ENCODE results near the gene OSBP2.

OSBP2 gene

DNA sequence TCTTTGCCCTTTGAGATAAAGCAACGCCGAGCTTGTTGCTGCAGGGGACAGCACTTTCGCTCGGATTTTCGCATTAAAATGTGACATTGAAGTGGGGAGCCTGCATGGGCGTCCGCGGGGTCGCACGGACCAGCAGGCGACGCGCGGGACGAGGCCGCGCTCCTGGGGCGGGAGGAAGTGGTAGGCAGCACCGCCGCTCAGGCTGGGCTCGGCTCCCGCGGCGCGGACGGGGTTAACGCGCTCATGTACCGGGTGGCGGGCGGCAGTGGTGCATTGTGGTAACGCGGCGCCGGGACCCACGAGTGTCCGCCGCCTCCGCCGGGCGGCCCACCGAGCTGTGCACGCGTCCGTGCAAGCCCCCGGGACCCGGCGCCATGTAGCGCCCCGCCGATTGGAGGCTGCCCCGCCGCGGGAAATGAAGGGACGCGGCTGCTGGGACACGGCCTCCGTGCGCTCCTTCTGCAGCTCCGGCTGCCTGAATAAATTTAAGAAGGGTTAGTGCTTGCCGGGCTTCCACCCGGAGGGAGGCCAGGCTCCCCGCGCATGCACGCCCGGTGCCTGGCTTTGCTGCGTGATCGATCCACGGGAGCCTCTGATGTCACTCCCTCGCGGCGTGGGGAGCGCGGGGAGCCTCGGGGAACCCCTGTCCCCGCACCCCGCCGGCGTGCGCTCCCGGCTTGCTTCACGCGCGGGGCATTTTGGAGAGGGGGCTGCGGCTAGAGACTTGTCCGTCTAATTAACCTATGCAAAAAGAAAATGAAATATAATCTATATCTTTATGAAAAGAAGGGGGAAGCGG is 127.7 kb downstream of the OSBP2 start:
- DNase-seq: no peak

- no peak for DNase-seq
Observed at GRCh38 chr22:30823015-30823370, 128.3 kb downstream of the OSBP2 start.

DNA sequence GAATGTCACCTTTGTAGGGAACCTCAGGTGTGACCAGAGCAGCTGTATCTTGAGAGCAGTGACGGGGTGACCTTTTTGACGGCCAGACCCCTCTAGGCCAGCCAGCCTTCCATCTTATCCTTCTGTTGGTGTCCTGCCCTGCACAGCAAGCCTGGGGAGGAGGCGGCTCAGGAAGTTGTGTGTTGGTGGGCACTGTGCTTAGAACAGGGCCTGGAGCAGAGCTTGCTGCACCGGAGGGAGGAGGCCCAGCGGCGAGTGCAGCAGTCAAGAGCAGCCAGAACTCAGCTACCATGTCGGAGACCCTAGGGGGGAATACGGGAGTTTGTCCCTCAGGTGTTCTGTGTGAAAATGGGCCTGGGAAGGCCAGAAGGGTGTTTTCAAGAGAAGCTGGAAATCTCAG is 129.4 kb downstream of the OSBP2 start:
- no peak for DNase-seq

DNA sequence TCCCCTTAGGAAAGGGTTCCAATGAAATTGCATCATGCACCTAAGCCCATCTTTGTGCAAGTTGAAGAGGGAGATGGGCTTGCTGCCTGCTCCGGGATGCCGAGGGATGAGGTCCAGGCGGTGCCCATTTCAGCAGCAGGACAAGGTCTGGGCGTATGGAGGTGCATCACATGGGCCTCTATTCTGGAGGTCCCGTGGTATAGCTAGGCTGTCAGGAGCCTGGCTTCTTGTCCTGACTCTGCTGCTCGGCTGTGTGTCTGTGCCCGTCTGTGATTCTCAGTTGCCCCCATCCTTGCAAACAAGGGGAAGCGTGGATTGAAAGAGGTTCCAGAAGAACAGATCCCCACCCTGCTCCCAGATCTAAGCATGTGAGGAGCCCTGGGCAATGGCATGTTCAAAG is 130.0 kb downstream of the OSBP2 start:
- DNase-seq: no peak

GRCh38 chr22:30825711-30826505 is 131.2 kb downstream of the OSBP2 start:
- no peak for DNase-seq

- DNase-seq: no peak
Observed at GRCh38 chr22:30826670-30827355, 132.1 kb downstream of the OSBP2 start.

DNA sequence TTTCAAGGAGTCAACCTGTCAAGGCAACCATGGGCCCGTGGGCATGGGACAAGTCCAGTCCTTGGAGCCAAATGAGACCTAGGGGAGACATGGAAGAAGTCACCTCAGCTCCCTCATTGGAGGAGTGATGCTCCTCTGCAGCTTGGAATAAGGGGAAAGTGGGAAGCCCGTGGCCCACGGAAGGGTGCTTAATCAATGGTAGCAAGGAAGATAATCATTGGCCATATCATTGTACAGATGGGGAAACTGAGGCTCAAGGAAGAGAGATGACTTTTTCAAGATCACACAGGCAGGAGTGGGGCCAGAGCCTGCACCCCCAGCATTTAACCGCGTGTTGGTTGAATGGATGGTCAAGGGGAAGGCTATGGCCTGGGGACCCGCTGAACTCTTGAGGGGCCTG is 133.0 kb downstream of the OSBP2 start:
- no peak for DNase-seq

- DNase-seq: no peak
Observed at GRCh38 chr22:30828187-30829155, 133.8 kb downstream of the OSBP2 start.

- DNase-seq: no peak
Observed at GRCh38 chr22:30829901-30830550, 135.4 kb downstream of the OSBP2 start.

GRCh38 chr22:30830907-30831306 is 136.2 kb downstream of the OSBP2 start:
- DNase-seq: no peak

- DNase-seq: no peak
Observed at GRCh38 chr22:30832407-30832987, 137.8 kb downstream of the OSBP2 start.

GRCh38 chr22:30833322-30833721 is 138.6 kb downstream of the OSBP2 start:
- DNase-seq: no peak

DNA sequence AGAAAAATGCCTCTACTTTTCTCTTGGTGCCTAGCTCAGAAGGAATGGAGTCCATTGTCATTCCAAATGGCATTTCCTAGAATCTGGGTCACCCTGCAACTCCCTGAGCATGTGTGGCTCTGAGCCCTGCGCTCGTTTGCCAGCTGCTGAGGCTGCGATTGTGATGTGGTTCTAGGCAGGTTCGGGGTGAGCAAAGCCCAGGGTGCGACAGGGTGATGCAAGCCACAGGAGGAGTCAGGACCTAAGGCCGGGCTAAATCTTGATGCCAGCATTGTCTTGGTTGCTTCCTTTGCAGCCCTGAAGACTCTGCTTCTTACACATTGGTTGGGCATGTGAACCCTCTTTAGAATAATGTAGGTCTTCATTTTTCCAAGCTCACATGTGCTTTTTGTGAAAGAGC is 142.9 kb downstream of the OSBP2 start:
- DNase-seq: no peak

- no peak for DNase-seq
Observed at GRCh38 chr22:30838111-30838510, 143.4 kb downstream of the OSBP2 start.

DNA sequence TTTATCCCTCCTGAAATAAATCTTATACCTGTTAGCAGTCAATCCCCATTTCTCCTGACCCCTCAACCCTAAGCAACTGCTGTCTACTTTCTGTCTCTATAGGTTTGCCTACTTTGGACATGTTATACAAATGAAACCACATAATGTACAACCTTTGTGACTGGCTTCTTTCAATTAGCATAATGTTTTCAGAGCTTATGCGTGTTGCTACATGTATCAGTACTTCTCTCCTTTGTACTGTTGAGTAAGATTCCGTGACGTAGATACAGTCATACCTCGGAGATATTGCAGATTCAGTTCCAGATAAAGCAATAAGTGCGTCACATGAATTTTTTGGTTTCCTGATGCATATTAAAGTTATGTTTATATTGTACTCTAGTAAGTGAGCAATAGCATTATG is 146.6 kb downstream of the OSBP2 start:
- no peak for DNase-seq

DNA sequence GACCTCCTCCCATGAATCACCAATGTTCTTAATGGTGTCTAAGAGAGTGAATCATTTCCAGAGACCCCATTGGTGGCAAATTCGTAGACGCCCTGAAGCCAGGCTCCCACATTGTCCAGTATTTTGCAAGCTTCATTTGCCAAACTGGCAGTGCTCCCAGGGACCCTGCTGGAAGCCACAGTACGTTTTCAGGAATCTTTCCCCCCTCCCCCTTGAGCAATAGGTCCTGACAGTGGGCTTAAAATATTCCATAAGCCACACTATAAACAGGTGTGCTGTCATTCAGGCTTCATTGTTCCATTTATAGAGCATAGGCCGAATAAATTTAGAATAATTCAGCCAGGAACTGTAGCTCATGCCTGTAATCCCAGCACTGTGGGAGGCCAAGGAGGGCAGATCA is 148.6 kb downstream of the OSBP2 start:
- no peak for DNase-seq

DNA sequence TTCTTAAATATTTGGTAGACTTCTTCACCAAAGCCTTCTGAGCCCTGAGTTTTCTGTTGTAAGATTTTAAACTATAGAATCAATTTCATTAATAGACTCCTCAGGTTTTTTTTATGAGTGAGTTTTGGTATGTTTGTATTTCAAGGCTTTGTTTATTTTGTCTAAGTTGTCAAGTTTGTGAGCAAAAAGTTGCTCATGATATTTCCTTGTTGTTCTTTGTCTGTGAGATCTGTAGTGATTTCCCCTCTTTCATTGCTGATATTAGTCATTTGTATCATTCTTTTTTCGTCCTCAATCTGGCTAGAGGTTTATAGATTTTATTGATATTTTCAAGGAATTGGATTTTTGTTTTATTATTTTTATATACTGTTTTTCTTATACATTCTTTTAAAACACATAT is 152.9 kb downstream of the OSBP2 start:
- no peak for DNase-seq

DNA sequence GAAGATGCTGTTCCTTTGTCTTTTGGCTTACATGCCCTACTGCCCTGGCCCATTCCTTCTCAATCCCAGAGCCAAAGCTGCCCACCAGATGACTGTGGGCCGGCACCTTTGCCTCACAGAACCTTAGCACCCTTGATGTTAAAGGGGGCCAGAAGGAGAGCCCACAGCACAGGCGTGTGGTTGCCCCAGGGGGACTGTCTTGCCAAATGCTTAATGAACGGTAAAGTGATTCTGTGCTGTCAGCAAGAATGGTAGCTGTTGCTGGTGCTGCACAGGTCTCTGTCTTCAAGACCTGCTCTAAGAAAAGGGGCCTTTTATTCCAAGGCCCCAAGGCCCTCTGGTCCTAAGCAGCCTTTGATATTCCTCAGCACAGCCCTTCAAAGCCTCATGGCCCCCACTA is 160.6 kb downstream of the OSBP2 start:
- no peak for DNase-seq

DNA sequence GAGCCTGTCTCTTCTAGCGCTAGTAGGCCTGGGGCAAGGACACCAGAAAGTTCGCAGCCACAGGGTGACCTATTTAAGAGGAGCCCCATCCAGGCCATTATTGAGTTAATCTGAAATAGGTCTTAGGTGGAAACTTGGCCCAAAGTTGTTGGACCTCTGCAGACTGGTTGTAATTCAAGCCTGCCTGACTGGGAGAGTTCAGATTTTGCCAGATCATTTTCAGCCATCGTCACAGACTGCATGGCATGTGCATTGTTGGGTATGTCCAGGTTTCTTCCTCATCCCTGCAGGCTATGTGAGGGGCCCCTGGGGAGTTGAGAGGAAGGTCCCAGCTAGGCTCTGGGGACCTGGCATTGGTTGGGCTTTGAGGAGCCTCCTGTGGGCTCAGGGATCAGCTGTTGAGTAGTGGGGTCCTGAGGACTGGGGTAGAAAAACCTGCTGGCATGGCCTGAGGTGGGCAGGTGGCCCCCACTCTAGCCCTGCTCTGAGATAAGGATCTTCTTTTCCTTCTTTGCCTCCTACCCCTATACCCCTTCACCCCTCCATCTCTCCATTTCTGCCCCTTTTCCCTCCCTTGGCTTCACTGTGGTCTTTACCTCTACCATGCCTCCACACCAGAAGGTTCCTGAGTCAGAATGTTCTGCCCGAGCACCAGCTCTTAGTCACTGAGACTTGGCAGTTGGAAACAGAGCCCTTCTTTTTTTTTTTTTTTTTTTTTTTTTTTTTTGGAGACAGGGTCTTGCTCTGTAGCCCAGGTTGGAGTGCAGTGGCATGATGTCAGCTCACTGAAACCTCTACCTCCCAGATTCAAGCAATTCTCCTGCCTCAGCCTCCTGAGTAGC is 161.2 kb downstream of the OSBP2 start:
- no peak for DNase-seq

GRCh38 chr22:30856741-30857502 is 162.2 kb downstream of the OSBP2 start:
- no peak for DNase-seq

Measured in activated CD4-positive, alpha-beta T cell treated with anti-CD3 and anti-CD28 coated beads, Interleukin-2, amount 50 U/mL, for 1 hour (primary cell).